PC-9 (cell line): ENCODE results near the gene FRMD8. TPM values are rescaled to one million over a fixed set of nuclear protein-coding genes. Genes with fewer than 3 reads are reported as not detected.

Experiments
- BruUV-seq: library from RNA; stranded (reverse); fragments of 400-500 nt; replicated peaks from 2 replicates; lab custom pipeline; 2021; lab: Mats Ljungman, UMichigan
- CTCF ChIA-PET: fragments of 300-600 bp; sonication (Branson Sonifier 250); formaldehyde crosslinking; loops from one replicate; lab custom pipeline; 2022; ENCODE audit warnings: antibody characterized with exemption; lab: Charles Lee
- POLR2A ChIA-PET: fragments of 300-600 bp; sonication (Branson Sonifier 250); formaldehyde crosslinking; loops from one replicate; lab custom pipeline; 2022; ENCODE audit warnings: antibody characterized with exemption; ENCODE audit not compliant: unreplicated experiment; lab: Charles Lee
- DNase-seq, 2 experiments: peaks; one replicate each; pipeline versions ENCODE4 v3.0.0 to v3.0.0-alpha.2; 2015 to 2022; ENCODE audit warnings: mixed read lengths in 1 of 2
- H2AFZ ChIP-seq: fragments of 200-600 bp; sonication (generic); 2 replicates; pipeline ENCODE4 v1.8.1; 2017; ENCODE audit warnings: antibody characterized with exemption
- H3F3A ChIP-seq: fragments of 200-600 bp; sonication (generic); 2 replicates; pipeline ENCODE4 v1.8.1; 2017; ENCODE audit warnings: antibody characterized with exemption, mild to moderate bottlenecking, low read depth; ENCODE audit not compliant: insufficient read depth
- H3K27ac ChIP-seq: fragments of 200-600 bp; sonication (generic); 2 replicates; pipeline ENCODE4 v1.6.1; 2016; ENCODE audit warnings: mixed run types
- H3K27me3 ChIP-seq: fragments of 200-600 bp; sonication (generic); 2 replicates; pipeline ENCODE4 v1.6.1; 2016; ENCODE audit warnings: low read depth, mixed run types; ENCODE audit not compliant: insufficient read depth
- H3K36me3 ChIP-seq: fragments of 200-600 bp; sonication (generic); 2 replicates; pipeline ENCODE4 v1.6.1; 2016; ENCODE audit warnings: low read depth, mixed run types
- H3K4me1 ChIP-seq: fragments of 200-600 bp; sonication (generic); replicated peaks from 2 replicates; pipeline ENCODE4 v1.6.1; 2016; ENCODE audit warnings: mixed run types; ENCODE audit not compliant: insufficient read depth
- H3K4me2 ChIP-seq: fragments of 200-600 bp; sonication (generic); 2 replicates; pipeline ENCODE4 v1.6.1; 2017; ENCODE audit warnings: mixed run types
- H3K4me3 ChIP-seq: fragments of 200-600 bp; sonication (generic); 2 replicates; pipeline ENCODE4 v1.6.1; 2016; ENCODE audit warnings: mixed run types
- H3K79me2 ChIP-seq: fragments of 200-600 bp; sonication (generic); 2 replicates; pipeline ENCODE4 v1.6.1; 2017; ENCODE audit warnings: low read depth, mixed run types
- H3K9me2 ChIP-seq: fragments of 200-600 bp; sonication (generic); 2 replicates; pipeline ENCODE4 v1.8.1; 2017; ENCODE audit warnings: mild to moderate bottlenecking; ENCODE audit not compliant: insufficient read depth
- H3K9me3 ChIP-seq: fragments of 200-600 bp; sonication (generic); 2 replicates; pipeline ENCODE4 v1.8.1; 2016; ENCODE audit warnings: low read depth; ENCODE audit not compliant: insufficient read depth
- H4K20me1 ChIP-seq: fragments of 200-600 bp; sonication (generic); 2 replicates; pipeline ENCODE4 v1.8.1; 2017; ENCODE audit not compliant: insufficient read depth
- CTCF ChIP-seq: fragments of 200-600 bp; sonication (generic); conservative IDR thresholded peaks from 2 replicates; pipeline ENCODE4 v1.6.1; 2017; ENCODE audit warnings: mixed run types, antibody characterized with exemption, mild to moderate bottlenecking, moderate library complexity
- EZH2 ChIP-seq: fragments of 200-600 bp; sonication (generic); IDR thresholded peaks from 2 replicates; pipeline ENCODE4 v1.8.0; 2017; ENCODE audit warnings: antibody characterized with exemption, low read depth
- intact Hi-C: fragments of 100-400 bp; cut with micrococcal nuclease; formaldehyde crosslinking; loops from one replicate; pipeline ENCODE4 v1.10.0; 2022; ENCODE audit not compliant: unreplicated experiment
- total RNA-seq: library from RNA; stranded (reverse); gene quantifications from 2 replicates; pipeline ENCODE4 v1.2.3, GENCODE V29; 2021

Gene FRMD8
- total RNA-seq, 1 experiment from 2014 or later, result 32.4 TPM

- no peak for DNase-seq
- CTCF ChIA-PET, result no interaction called here
- POLR2A ChIA-PET, result interaction anchor here (0.6 to 1.0 kb wide), 2 partner anchors 10 to 49 kb away, joined by 3 to 27 read pairs; no protein-coding TSS in a partner anchor
- peak overlapping the region; percentile 80 for H3K4me2 ChIP-seq
- H3K4me3 ChIP-seq, result peak overlapping the region; percentile 58; the same call in 1 of the 2 replicates
- peaks cover 35% of the 10 kb centered on the region for H3F3A ChIP-seq
- no peaks in the 10 kb centered on the region for H3K27me3 ChIP-seq
- H3K9me2 ChIP-seq, result no peaks in the 10 kb centered on the region
- peaks cover 12% of the 10 kb centered on the region for H3K79me2 ChIP-seq
- BruUV-seq, result TSS peak; percentile 4
- peaks cover 25% of the 10 kb centered on the region for H3K4me1 ChIP-seq
- H2AFZ ChIP-seq, result no peak overlapping the region
- H3K36me3 ChIP-seq, result no peaks in the 10 kb centered on the region
- H3K27ac ChIP-seq, result peak overlapping the region; percentile 59
- no peaks in the 10 kb centered on the region for H3K9me3 ChIP-seq
- intact Hi-C loops, result loop anchor here (2.0 to 5.0 kb wide), 2 partner anchors 14 to 41 kb away; partner anchors contain the start of gene MALAT1
- no peaks in the 10 kb centered on the region for H4K20me1 ChIP-seq
- TF ChIP-seq CTCF (no peak), EZH2 (no peak)
Observed at GRCh38 chr11:65456418-65456817, 70.0 kb downstream of the FRMD8 start.

- DNase-seq, result no peak
- BruUV-seq, result no TSS peak
- Histone ChIP-seq H3K4me1 (peaks cover 5% of the 10 kb centered on the region), H3K27ac (no peak overlapping the region), H4K20me1 (no peaks in the 10 kb centered on the region), H3K9me3 (no peaks in the 10 kb centered on the region), H3K9me2 (no peaks in the 10 kb centered on the region), H3F3A (peaks cover 11% of the 10 kb centered on the region), H3K27me3 (no peaks in the 10 kb centered on the region), H2AFZ (no peak overlapping the region), H3K36me3 (no peaks in the 10 kb centered on the region), H3K4me3 (no peak overlapping the region), H3K79me2 (peaks cover 12% of the 10 kb centered on the region), H3K4me2 (no peak overlapping the region)
- TF ChIP-seq EZH2, result no peak
- no peak for TF ChIP-seq CTCF
- ChIA-PET POLR2A (interaction anchor here (0.6 kb wide), 2 partner anchors 17 to 580 kb away, joined by 3 to 5 read pairs; no protein-coding TSS in a partner anchor), CTCF (interaction anchor here (0.5 kb wide), 1 partner anchor 128 kb away, joined by 5 read pairs; no protein-coding TSS in a partner anchor)
- intact Hi-C loops, result loop anchor here (5.0 kb wide), 1 partner anchor 38 kb away; the partner anchor contains the start of gene MALAT1
Observed at GRCh38 chr11:65459552-65459951, 73.1 kb downstream of the FRMD8 start.

Other genes with a start within 250 kb of the FRMD8 start
- gene SPDYC, start 216.4 kb upstream of the FRMD8 start, total RNA-seq, result not detected in 2 replicates
- gene CAPN1, start 204.7 kb upstream of the FRMD8 start, total RNA-seq, result 502 and 559 TPM in 2 replicates
- gene POLA2, start 124.7 kb upstream of the FRMD8 start, total RNA-seq, result 37.1 and 39.3 TPM in 2 replicates
- gene CDC42EP2, start 71.8 kb upstream of the FRMD8 start, total RNA-seq, result 17.8 and 20.8 TPM in 2 replicates
- 75.6 and 80.6 TPM in 2 replicates for gene DPF2, start 52.8 kb upstream of the FRMD8 start, total RNA-seq
- gene TIGD3, start 31.9 kb upstream of the FRMD8 start, total RNA-seq, result 1.7 and 1.8 TPM in 2 replicates
- gene SLC25A45, start 4.0 kb upstream of the FRMD8 start, total RNA-seq, result 9.5 and 9.8 TPM in 2 replicates
- gene NEAT1, start 36.2 kb downstream of the FRMD8 start, total RNA-seq, result 825 and 938 TPM in 2 replicates
- 6,494 and 7,852 TPM in 2 replicates for gene MALAT1, start 112.4 kb downstream of the FRMD8 start, total RNA-seq
- gene SCYL1, start 138.4 kb downstream of the FRMD8 start, total RNA-seq, result 106 and 135 TPM in 2 replicates
- 455 and 553 TPM in 2 replicates for gene LTBP3, start 171.7 kb downstream of the FRMD8 start, total RNA-seq
- gene ZNRD2, start 183.8 kb downstream of the FRMD8 start, total RNA-seq, result 51.4 and 53.5 TPM in 2 replicates
- 51.7 and 53.3 TPM in 2 replicates for gene FAM89B, start 185.9 kb downstream of the FRMD8 start, total RNA-seq
- gene EHBP1L1, start 189.4 kb downstream of the FRMD8 start, total RNA-seq, result 123 and 170 TPM in 2 replicates
- 2.1 TPM in 1 of 2 replicates, not detected in the other for gene KCNK7, start 209.2 kb downstream of the FRMD8 start, total RNA-seq
- 87.2 and 90.3 TPM in 2 replicates for gene MAP3K11, start 227.6 kb downstream of the FRMD8 start, total RNA-seq
- 76.9 and 85.9 TPM in 2 replicates for gene PCNX3, start 229.1 kb downstream of the FRMD8 start, total RNA-seq